CD4-positive, alpha-beta T cell treated with Interleukin-12 subunit alpha and Interleukin-12 subunit beta, for 1 hour (primary cell): ENCODE data around the gene PRKACG.
"Not testable (repeated sequence)": the region's sequence is repeated elsewhere in the genome, so short reads cannot be mapped to it uniquely, and the experiment has no call there.

ENCODE experiments used
- DNase-seq: peaks from one replicate; pipeline ENCODE4 v3.0.0-alpha.2; 2020

The PRKACG gene

GRCh38 chr9:69014013-69014412 lies at the start of gene PRKACG:
PRKACG (minus strand) TSS chr9:69014113; CDS start chr9:69014092, 21 bp downstream.
- DNase-seq, result no peak

DNA sequence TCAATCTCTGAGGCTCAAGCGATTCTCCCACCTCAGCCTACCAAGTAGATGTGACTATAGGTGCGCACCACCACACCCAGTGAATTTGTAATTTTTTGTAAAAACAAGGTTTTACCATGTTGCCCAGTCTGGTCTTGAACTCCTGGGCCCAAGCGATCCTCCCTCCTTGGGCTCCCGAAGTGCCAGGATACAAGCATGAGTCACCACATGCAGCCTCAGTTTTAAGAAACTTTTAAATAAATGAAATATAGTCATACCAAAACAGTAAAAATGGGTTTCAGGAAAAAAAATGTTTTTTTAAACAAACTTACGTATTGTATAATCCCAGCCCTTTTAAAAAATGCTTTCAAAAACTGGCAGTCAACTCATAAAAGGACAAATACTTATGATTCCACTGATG lies 48.3 kb upstream of the PRKACG start:
- no peak for DNase-seq

DNA sequence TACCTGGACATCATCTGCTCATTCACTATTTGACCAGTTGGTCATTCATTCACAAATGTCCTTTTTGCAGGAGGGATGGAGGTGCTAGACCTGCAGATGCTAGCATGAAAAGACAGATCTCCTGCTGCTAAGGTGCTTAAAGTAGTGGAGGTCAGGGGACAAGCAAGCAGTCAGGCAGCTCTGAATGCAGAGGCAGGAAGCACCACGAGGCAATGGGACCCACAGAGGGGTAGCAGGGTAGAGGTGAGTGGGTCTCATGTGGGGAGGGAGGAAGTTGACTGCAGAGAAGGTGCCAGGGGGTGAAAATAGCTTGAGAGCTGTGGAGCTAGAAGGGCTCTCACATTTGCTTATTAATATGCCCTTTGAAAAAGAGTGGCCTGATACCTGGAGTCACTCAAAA lies 46.9 kb upstream of the PRKACG start:
- no peak for DNase-seq

- DNase-seq, result no peak
Observed at GRCh38 chr9:69058101-69058500, 44.2 kb upstream of the PRKACG start.

GRCh38 chr9:69056191-69056815 lies 42.4 kb upstream of the PRKACG start:
- no peak for DNase-seq

DNA sequence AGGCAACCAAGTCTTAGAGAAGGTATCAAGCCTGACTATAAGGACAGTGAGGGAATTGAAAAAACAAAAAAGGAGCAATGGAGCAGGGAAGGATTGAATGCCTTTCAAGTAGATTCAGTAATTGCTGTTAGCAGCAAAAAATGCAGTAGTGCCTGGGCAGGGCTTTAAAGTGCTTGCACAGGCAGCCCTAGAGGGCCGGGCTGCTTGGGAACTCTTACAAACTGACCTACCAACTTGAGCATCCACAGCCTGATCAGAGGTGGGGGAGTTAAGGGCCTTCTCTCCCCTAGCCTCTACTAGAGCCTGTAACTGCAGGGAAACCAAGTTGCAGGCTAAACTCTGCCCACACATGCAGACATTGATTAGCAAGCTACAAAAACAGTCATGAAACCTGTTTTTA lies 41.1 kb upstream of the PRKACG start:
- no peak for DNase-seq

GRCh38 chr9:69050936-69051335 lies 37.0 kb upstream of the PRKACG start:
- DNase-seq, result not testable (repeated sequence)

DNA sequence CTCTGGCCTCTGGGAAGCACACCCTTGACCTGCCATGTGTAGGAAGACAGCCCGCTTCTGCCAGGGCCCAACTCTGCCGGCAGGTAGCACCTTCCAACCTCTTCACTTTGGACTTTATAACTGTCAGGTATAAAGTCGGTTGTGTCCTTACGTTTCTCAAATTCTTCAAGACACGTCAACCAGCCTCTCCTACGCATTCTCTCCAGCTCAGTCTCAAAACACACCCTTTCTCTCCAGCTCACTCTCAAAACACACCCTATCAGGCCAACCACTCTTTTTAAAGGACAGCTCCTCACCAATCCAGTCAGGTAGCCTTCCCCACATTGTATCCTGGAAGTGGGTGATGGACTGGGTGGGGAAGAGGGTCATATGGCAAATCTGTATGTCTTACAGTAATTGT lies 35.2 kb upstream of the PRKACG start:
- DNase-seq, result no peak

DNA sequence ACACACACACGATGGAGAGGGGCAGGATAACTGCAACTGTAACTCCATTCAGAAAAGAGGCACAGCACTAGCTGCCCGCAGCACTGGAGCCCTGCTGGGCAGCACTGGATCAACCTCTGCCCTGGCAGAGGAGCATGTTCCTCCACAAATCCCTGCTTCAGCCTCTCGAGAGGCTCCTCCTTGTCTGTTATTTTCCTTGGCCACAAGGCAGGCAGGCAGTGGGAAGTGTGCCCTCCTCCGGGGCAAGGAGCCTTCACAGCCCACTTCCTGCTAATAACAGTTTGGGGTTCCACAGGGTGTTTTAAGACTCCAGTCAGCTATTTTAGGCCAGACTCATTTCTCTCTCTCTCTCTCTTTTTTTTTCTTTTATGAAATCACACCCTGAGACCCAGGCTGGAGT lies 33.5 kb upstream of the PRKACG start:
- DNase-seq, result no peak

- no peak for DNase-seq
Observed at GRCh38 chr9:69046723-69047122, 32.8 kb upstream of the PRKACG start.

GRCh38 chr9:69045821-69046220 lies 31.9 kb upstream of the PRKACG start:
- DNase-seq, result no peak

DNA sequence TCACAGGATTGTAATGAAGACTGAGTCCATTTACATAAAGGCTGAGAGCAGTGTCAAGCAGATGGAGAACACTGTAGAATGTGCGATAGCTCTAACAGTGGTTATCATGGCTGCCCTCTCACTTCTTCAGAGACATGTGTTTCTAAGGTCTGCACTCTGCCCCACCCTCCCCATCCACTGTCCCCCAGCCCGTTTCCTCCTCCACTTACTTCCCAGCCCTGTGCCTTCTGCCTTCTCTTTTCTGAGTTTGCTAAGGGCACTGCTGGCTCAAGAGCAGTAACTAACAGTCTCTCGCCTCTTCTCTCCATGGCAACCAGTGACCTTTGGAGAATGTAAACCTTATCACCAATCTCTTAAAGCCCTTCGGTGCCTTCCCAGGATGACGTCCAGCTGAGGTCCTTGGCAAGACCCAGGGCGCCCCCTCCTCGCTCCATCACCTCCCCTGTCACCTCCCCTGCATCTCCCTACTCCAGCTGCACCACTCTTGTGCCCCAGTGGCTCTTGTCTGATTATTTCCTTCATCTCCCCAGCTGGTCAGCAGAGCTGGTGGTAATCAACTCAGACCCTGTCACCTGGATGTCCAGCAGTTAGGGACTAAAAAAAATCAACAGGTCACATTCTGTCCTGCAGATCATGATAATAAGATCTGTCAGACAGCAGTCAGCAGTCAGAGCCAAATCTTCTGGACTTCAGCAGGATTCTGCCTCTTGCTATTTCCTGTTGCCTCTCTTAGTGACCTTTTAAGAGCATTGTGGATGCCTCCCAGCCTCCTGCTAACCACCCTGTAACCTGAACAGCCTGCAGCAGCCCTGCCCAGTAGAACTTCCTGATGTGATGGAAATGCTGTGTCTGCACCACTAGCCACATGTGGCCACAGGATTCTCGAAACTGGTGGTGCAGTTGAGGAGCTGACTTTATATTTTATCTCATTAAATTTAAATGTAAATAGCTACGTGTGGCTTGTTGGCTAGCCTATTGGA lies 30.6 kb upstream of the PRKACG start:
- DNase-seq, result no peak

DNA sequence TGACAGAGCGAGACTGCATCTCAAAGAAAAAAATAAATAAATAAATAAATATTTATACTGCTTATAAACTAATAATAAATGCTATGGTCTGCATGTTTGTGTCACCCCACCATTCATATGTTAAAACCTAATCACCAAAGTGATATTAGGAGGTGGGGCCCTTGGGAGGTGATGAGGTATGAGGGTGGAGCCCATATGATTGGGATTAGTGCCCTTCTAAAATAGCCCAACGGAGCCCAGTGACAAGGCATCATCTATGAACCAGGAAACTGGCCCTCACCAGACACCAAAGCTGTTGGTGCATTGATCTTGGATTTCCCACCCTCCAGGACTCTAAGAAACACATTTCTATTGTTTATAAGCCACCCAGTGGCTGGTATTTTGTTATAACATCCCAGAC lies 26.7 kb upstream of the PRKACG start:
- no peak for DNase-seq

DNA sequence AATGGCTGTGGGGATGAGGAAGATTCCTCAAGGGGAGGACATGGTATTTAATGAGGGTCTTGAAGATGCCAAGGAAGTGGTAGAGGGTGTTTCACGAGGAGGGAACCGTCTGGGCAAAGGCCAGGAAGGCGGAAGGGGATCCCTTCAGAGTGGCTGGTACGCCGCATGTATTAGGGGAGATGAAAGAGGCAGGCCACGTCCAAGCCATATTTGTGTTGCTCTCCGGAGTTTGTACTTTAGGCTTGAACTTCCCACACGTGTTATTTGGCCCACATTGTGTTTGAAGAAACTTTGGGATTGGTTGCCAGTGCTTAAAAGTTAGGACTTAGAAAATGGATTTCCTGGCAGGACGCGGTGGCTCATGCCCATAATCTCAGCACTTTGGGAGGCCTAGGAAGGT lies 22.9 kb upstream of the PRKACG start:
- no peak for DNase-seq

GRCh38 chr9:69036309-69036708 lies 22.4 kb upstream of the PRKACG start:
- DNase-seq, result peak; percentile 39

- DNase-seq, result peak; percentile 83
Observed at GRCh38 chr9:69035438-69036308, 21.8 kb upstream of the PRKACG start, which contains the start of gene FXN. FXN (plus strand) TSS chr9:69035752; CDS start chr9:69035783, 31 bp downstream.

- no peak for DNase-seq
Observed at GRCh38 chr9:69034071-69034470, 20.2 kb upstream of the PRKACG start.

GRCh38 chr9:69030851-69031645 lies 17.1 kb upstream of the PRKACG start:
- DNase-seq, result no peak

- no peak for DNase-seq
Observed at GRCh38 chr9:69029535-69029934, 15.6 kb upstream of the PRKACG start.

GRCh38 chr9:69028754-69029153 lies 14.8 kb upstream of the PRKACG start:
- DNase-seq, result peak; percentile 51

DNA sequence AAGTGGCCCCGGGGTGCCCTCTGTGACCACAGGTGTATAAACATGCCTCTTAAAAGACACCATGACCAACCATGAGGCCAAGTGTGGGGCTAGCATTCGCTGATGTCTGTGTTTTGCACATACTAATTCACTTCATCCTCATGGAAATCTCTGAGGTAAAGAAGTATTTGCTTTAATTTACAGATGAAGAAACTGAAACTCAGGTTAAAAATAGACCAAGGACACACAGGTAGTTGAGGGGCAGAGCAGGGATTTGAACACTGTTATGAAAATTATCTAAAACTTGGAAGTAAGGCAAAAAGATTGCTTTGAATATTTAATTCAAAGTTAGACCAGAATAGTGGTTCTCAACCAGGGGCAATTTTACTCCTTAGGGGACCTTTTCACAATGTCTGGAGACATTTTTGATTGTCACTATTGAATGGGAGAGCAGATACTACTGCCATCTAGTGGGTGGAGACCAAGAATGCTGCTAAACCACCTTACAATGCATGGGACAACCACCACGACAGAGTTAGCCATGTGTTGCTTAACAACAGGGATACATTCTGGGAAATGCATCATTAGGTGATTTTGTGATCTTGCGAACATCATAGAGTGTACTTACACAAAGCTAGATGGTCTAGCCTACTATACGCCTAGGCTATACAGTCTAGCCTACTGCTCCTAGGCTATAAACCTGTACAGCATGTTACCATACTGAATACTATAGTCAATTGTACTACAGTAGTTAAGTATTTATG lies 13.6 kb upstream of the PRKACG start:
- peak; percentile 65 for DNase-seq

- DNase-seq, result no peak
Observed at GRCh38 chr9:69023650-69024049, 9.7 kb upstream of the PRKACG start.
